ENCODE results near the gene PCDHB11. TPM values are rescaled to one million over a fixed set of nuclear protein-coding genes. Genes with fewer than 3 reads are reported as not detected.
"Not testable (repeated sequence)": the region's sequence is repeated elsewhere in the genome, so short reads cannot be mapped to it uniquely, and the experiment has no call there.

PCDHB11 gene
- polyA plus RNA-seq, 3 donors, result not detected

DNA sequence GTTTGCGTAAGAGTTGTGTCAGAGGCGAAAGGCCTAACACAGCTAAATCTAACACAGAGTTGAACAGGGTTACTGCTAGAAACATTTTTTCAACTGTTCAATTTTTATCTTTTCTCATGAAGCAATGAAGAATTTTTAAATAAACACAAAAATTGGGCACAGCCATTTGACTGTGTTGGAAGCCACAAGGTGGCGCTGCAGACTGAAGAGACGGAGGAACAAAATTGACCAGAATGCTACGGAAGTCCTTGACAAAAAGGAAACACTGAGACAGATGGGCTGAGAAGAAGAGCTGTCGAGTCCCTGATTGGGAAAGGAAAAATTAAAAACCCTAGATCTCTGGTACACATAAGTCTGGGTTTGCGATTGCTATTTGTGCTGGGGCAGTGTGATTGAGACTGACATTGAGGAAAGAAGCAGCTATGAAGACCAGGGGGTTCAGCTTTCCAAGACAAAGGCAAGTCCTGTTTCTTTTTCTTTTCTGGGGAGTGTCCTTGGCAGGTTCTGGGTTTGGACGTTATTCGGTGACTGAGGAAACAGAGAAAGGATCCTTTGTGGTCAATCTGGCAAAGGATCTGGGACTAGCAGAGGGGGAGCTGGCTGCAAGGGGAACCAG is 12.4 kb upstream of the PCDHB11 start, which contains the start of gene PCDHB9:
PCDHB9 (plus strand) TSS at position 265 of the 616 bp plus-strand sequence; CDS start at position 423, 158 bp downstream.
- no peak within 1 kb of the TSS for H3K27ac Mint-ChIP-seq
- Histone ChIP-seq H4K20me1 (ENCODE audit: insufficient read depth, low read length) (no peaks in the 10 kb centered on the region), H3K36me3 (replicated peaks in 1 of 2; ENCODE audit: control insufficient read depth in 1 of 2, insufficient read depth in 2 of 2, low read length in 2 of 2) (no peaks in the 10 kb centered on the region), H3K4me2 (replicated peaks; ENCODE audit: extremely low read depth, low read length, poor library complexity, severe bottlenecking) (no peak within 1 kb of the TSS), H2AFZ (ENCODE audit: insufficient read depth, low read depth, low read length, poor library complexity, severe bottlenecking) (no peak within 1 kb of the TSS), H3K9ac (ENCODE audit: insufficient read depth, low read length, poor library complexity, severe bottlenecking) (no peak within 1 kb of the TSS), H3K9me3 (replicated peaks in 1 of 2; ENCODE audit: control insufficient read depth in 1 of 2, insufficient read depth in 1 of 2, low read length in 2 of 2) (peaks cover 44 to 57% of the 10 kb centered on the region in 2 donors), H3K27me3 (ENCODE audit: control insufficient read depth in 2 of 2, insufficient read depth in 2 of 2, low read length in 2 of 2) (peaks cover 2 to 39% of the 10 kb centered on the region in 2 donors), H3K27ac (ENCODE audit: low read depth in 1 of 2, low read length in 2 of 2) (no peak within 1 kb of the TSS), H3K79me2 (ENCODE audit: insufficient read depth, low read length) (no peaks in the 10 kb centered on the region), H3K4me1 (ENCODE audit: control insufficient read depth in 1 of 2, insufficient read depth in 2 of 2, low read length in 2 of 2) (no peaks in the 10 kb centered on the region), H3K4me3 (replicated peaks in 1 of 3; ENCODE audit: low read depth in 2 of 3, low read length in 3 of 3) (no peak within 1 kb of the TSS)
- DNase-seq, result no peak
- intact Hi-C loops (cut with micrococcal nuclease), result no loop called here
- TF ChIP-seq, protein P1, sequence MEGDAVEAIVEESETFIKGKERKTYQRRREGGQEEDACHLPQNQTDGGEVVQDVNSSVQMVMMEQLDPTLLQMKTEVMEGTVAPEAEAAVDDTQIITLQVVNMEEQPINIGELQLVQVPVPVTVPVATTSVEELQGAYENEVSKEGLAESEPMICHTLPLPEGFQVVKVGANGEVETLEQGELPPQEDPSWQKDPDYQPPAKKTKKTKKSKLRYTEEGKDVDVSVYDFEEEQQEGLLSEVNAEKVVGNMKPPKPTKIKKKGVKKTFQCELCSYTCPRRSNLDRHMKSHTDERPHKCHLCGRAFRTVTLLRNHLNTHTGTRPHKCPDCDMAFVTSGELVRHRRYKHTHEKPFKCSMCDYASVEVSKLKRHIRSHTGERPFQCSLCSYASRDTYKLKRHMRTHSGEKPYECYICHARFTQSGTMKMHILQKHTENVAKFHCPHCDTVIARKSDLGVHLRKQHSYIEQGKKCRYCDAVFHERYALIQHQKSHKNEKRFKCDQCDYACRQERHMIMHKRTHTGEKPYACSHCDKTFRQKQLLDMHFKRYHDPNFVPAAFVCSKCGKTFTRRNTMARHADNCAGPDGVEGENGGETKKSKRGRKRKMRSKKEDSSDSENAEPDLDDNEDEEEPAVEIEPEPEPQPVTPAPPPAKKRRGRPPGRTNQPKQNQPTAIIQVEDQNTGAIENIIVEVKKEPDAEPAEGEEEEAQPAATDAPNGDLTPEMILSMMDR (IDR thresholded peaks at IDR 0.05), result no peak
- 4% methylated on average over 4 of the region's 9 CpGs for WGBS (ENCODE audit: insufficient coverage)
- peaks cover 17 to 65% (median 59%) of the 10 kb centered on the region in 7 donors for H3K9me3 Mint-ChIP-seq
- H3K4me3 Mint-ChIP-seq, result no peak within 1 kb of the TSS
- H3K4me1 Mint-ChIP-seq, result no peaks in the 10 kb centered on the region
- no peaks in the 10 kb centered on the region for H3K36me3 Mint-ChIP-seq
- H3K27me3 Mint-ChIP-seq (ENCODE audit: low read depth in 3 of 3), result peaks cover 10 to 50% (median 33%) of the 10 kb centered on the region in 3 donors

GRCh38 chr5:141188682-141189081 is 10.7 kb upstream of the PCDHB11 start:
- H2AFZ ChIP-seq (ENCODE audit: insufficient read depth, low read depth, low read length, poor library complexity, severe bottlenecking); H4K20me1 ChIP-seq (ENCODE audit: insufficient read depth, low read length); intact Hi-C loops (cut with micrococcal nuclease); H3K4me2 ChIP-seq (replicated peaks; ENCODE audit: extremely low read depth, low read length, poor library complexity, severe bottlenecking); H3K27ac ChIP-seq (ENCODE audit: low read depth in 1 of 2, low read length in 2 of 2); H3K36me3 Mint-ChIP-seq; H3K36me3 ChIP-seq (replicated peaks in 1 of 2; ENCODE audit: control insufficient read depth in 1 of 2, insufficient read depth in 2 of 2, low read length in 2 of 2); H3K4me1 ChIP-seq (ENCODE audit: control insufficient read depth in 1 of 2, insufficient read depth in 2 of 2, low read length in 2 of 2); H3K27ac Mint-ChIP-seq; H3K79me2 ChIP-seq (ENCODE audit: insufficient read depth, low read length); H3K9ac ChIP-seq (ENCODE audit: insufficient read depth, low read length, poor library complexity, severe bottlenecking); H3K4me3 Mint-ChIP-seq; H3K4me1 Mint-ChIP-seq; DNase-seq; H3K4me3 ChIP-seq (replicated peaks in 1 of 3; ENCODE audit: low read depth in 2 of 3, low read length in 3 of 3): not testable (repeated sequence)
- peaks cover 2 to 33% of the 10 kb centered on the region in 2 donors for H3K27me3 ChIP-seq (ENCODE audit: control insufficient read depth in 2 of 2, insufficient read depth in 2 of 2, low read length in 2 of 2)
- peaks cover 10 to 44% (median 37%) of the 10 kb centered on the region in 3 donors for H3K27me3 Mint-ChIP-seq (ENCODE audit: low read depth in 3 of 3)
- WGBS (ENCODE audit: insufficient coverage), result 29% methylated on average over 13 of the region's 37 CpGs
- H3K9me3 ChIP-seq (replicated peaks in 1 of 2; ENCODE audit: control insufficient read depth in 1 of 2, insufficient read depth in 1 of 2, low read length in 2 of 2), result peaks cover 36 to 52% of the 10 kb centered on the region in 2 donors
- H3K9me3 Mint-ChIP-seq, result peaks cover 18 to 65% (median 57%) of the 10 kb centered on the region in 7 donors

DNA sequence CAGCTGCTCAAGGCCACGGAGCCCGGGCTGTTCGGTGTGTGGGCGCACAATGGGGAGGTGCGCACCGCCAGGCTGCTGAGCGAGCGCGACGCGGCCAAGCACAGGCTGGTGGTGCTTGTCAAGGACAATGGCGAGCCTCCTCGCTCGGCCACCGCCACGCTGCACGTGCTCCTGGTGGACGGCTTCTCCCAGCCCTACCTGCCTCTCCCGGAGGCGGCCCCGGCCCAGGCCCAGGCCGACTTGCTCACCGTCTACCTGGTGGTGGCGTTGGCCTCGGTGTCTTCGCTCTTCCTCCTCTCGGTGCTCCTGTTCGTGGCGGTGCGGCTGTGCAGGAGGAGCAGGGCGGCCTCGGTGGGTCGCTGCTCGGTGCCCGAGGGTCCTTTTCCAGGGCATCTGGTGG is 10.3 kb upstream of the PCDHB11 start:
- H3K4me1 ChIP-seq (ENCODE audit: control insufficient read depth in 1 of 2, insufficient read depth in 2 of 2, low read length in 2 of 2); H3K4me3 ChIP-seq (replicated peaks in 1 of 3; ENCODE audit: low read depth in 2 of 3, low read length in 3 of 3); H4K20me1 ChIP-seq (ENCODE audit: insufficient read depth, low read length); intact Hi-C loops (cut with micrococcal nuclease); DNase-seq; H2AFZ ChIP-seq (ENCODE audit: insufficient read depth, low read depth, low read length, poor library complexity, severe bottlenecking); H3K27ac ChIP-seq (ENCODE audit: low read depth in 1 of 2, low read length in 2 of 2); H3K79me2 ChIP-seq (ENCODE audit: insufficient read depth, low read length); H3K9ac ChIP-seq (ENCODE audit: insufficient read depth, low read length, poor library complexity, severe bottlenecking); H3K36me3 Mint-ChIP-seq; H3K4me1 Mint-ChIP-seq; H3K27ac Mint-ChIP-seq; H3K36me3 ChIP-seq (replicated peaks in 1 of 2; ENCODE audit: control insufficient read depth in 1 of 2, insufficient read depth in 2 of 2, low read length in 2 of 2); H3K4me2 ChIP-seq (replicated peaks; ENCODE audit: extremely low read depth, low read length, poor library complexity, severe bottlenecking): not testable (repeated sequence)
- Histone ChIP-seq H3K27me3 (ENCODE audit: control insufficient read depth in 2 of 2, insufficient read depth in 2 of 2, low read length in 2 of 2) (peaks cover 2 to 32% of the 10 kb centered on the region in 2 donors), H3K9me3 (replicated peaks in 1 of 2; ENCODE audit: control insufficient read depth in 1 of 2, insufficient read depth in 1 of 2, low read length in 2 of 2) (peaks cover 36 to 50% of the 10 kb centered on the region in 2 donors)
- Mint-ChIP-seq H3K27me3 (ENCODE audit: low read depth in 3 of 3) (peaks cover 10 to 43% (median 37%) of the 10 kb centered on the region in 3 donors), H3K4me3 (peak overlapping the region in 1 of 2 donors; percentile 39), H3K9me3 (peaks cover 18 to 66% (median 58%) of the 10 kb centered on the region in 7 donors)
- 21% methylated on average over 9 of the region's 35 CpGs for WGBS (ENCODE audit: insufficient coverage)
